Measurements from ENCODE around the gene ANO7. TPM values are rescaled to one million over a fixed set of nuclear protein-coding genes. Genes with fewer than 3 reads are reported as not detected.

The ANO7 gene
- total RNA-seq, 6 donors from 2014 or later = 0.30 to 1.3 (median 1.1) TPM

DNA sequence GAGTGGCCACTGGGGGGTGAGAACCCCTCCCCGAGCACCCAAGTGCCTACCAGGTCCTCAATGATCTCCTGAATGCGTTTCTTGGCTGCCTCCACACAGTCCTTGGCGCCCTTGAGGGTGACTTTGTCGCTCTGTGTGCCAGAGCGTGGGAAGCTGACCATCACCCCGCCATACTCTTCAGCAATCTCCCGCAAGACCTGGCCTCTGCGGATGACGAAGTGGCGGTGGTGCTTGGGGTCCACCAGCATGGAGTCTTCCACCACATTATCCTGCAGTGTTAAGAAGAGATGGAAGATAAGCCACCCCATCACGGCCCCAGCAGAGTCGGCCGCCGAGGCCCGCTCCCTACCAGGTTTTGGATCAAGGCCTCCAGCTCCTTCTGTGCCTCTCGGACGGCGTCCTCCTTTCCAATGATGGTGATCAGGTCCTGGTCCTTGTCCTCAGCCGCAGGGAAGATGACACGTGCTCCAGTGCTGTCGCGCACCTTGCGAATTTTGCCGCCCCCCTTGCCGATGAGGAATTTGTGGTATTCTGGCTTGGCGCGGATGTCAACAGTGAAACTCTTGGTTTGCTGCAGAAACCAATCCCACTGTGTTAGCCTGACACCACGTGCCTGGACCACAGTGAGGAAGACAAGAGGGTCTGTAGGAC, 51.2 kb downstream of the ANO7 start:
- 92 to 95% methylated on average over 27 to 28 of the region's 28 CpGs for WGBS, 2 donors
- TF ChIP-seq EP300 (IDR thresholded peaks at IDR 0.05) = no peak
- TF ChIP-seq, protein P1, sequence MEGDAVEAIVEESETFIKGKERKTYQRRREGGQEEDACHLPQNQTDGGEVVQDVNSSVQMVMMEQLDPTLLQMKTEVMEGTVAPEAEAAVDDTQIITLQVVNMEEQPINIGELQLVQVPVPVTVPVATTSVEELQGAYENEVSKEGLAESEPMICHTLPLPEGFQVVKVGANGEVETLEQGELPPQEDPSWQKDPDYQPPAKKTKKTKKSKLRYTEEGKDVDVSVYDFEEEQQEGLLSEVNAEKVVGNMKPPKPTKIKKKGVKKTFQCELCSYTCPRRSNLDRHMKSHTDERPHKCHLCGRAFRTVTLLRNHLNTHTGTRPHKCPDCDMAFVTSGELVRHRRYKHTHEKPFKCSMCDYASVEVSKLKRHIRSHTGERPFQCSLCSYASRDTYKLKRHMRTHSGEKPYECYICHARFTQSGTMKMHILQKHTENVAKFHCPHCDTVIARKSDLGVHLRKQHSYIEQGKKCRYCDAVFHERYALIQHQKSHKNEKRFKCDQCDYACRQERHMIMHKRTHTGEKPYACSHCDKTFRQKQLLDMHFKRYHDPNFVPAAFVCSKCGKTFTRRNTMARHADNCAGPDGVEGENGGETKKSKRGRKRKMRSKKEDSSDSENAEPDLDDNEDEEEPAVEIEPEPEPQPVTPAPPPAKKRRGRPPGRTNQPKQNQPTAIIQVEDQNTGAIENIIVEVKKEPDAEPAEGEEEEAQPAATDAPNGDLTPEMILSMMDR (IDR thresholded peaks at IDR 0.05) = no peak
- TF ChIP-seq POLR2A (IDR thresholded peaks at IDR 0.05) = no peak
- TF ChIP-seq POLR2AphosphoS5 (IDR thresholded peaks at IDR 0.05) = no peak
- no peaks in the 10 kb centered on the region for H3K27me3 ChIP-seq
- no peaks in the 10 kb centered on the region for H3K4me1 ChIP-seq
- DNase-seq (no peak), ATAC-seq (ENCODE audit: low FRiP score in 2 of 2) (no peak)
- no peak overlapping the region for H3K4me3 ChIP-seq
- H3K36me3 ChIP-seq = peaks cover 67 to 100% (median 99%) of the 10 kb centered on the region in 4 donors
- H3K27ac ChIP-seq = no peak overlapping the region
- H3K9me3 ChIP-seq = no peaks in the 10 kb centered on the region

DNA sequence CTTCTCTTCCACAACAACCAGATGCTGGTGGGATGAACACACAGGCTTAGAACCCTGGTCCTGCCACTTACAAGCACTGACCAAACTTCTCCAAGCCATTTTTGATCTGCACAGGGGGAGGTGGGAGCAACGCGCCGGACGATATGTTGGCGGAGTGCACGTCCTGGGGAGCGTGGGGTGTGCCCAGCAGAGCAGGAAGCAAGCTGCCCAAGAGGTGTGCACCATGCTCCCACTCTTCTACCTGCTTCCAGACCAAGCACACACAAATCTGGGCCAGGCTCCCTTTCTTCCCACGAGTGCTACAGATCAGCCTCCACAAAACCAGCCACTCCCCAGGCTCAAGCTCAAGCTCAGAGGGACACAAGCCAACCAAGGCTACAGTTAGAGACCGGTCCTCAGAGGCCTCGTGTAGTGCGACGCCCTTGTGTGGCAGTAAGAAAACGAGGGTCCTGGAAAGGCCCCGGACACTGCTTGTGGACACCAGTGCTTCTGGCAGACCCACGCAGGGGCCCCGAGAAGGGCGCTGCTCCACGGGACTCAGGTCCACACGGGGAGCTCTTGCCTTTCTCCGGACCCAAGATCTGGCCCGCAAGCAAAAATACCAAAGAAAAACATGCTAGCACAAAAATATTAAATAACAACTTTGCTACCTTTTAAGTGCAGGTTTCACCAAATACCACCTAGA, 52.0 kb downstream of the ANO7 start:
- WGBS, 2 donors = 95% methylated on average over 17 to 21 of the region's 21 CpGs
- Histone ChIP-seq H3K9me3 (no peaks in the 10 kb centered on the region), H3K4me3 (no peak overlapping the region), H3K27me3 (no peaks in the 10 kb centered on the region), H3K36me3 (peaks cover 63 to 100% (median 98%) of the 10 kb centered on the region in 4 donors), H3K4me1 (no peaks in the 10 kb centered on the region), H3K27ac (no peak overlapping the region)
- no peak for TF ChIP-seq EP300 (IDR thresholded peaks at IDR 0.05)
- TF ChIP-seq, protein P1 (IDR thresholded peaks at IDR 0.05) = no peak
- TF ChIP-seq POLR2AphosphoS5 (IDR thresholded peaks at IDR 0.05) = no peak
- no peak for TF ChIP-seq POLR2A (IDR thresholded peaks at IDR 0.05)
- no peak for DNase-seq
- no peak for ATAC-seq (ENCODE audit: low FRiP score in 2 of 2)

DNA sequence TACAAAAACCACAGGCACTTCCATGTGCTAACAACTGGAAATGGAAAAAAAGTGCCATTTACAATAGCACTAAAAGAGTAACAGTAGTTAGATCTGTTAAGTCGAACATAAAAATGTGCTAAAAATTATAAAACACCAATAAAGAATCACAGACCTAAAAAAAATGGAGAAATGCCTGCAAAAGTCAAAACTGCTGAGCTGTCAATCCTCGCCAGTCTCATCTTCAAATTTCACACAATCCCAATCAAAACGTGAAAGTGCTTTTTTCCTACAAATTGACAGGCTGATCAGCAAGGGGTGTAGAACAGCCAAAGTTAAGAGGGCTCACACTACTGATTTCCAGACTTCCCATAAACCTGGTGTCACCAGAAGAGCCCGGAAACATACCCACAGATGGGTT, 53.2 kb downstream of the ANO7 start:
- TF ChIP-seq, protein P1 (IDR thresholded peaks at IDR 0.05) = no peak
- TF ChIP-seq POLR2A (IDR thresholded peaks at IDR 0.05) (no peak), EP300 (IDR thresholded peaks at IDR 0.05) (no peak), POLR2AphosphoS5 (IDR thresholded peaks at IDR 0.05) (no peak)

DNA sequence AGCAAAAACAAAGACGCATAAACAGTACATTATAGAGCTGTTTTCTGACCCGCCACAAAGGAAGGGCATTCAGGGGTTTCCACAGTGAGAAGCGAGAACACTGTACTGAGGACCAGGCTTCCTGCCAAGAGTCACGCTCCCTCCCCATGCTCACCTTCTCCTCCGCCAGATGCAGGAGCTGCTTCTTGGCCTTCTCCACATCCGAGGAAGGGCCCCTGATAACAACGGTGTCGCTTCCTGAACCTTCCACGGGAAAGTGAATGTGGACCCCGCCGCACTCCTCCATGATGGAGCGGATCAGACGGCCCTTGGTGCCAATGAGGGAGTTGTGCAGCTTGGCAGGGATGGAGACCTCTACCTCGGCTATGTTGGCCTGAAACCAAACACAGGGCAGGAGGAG, 53.8 kb downstream of the ANO7 start:
- DNase-seq (no peak), ATAC-seq (ENCODE audit: low FRiP score in 2 of 2) (no peak)
- Histone ChIP-seq H3K4me1 (no peaks in the 10 kb centered on the region), H3K27ac (no peak overlapping the region), H3K27me3 (no peaks in the 10 kb centered on the region), H3K4me3 (no peak overlapping the region), H3K36me3 (peaks cover 71 to 100% (median 97%) of the 10 kb centered on the region in 4 donors), H3K9me3 (no peaks in the 10 kb centered on the region)
- TF ChIP-seq POLR2A (IDR thresholded peaks at IDR 0.05) (no peak), EP300 (IDR thresholded peaks at IDR 0.05) (no peak), POLR2AphosphoS5 (IDR thresholded peaks at IDR 0.05) (no peak)
- TF ChIP-seq, protein P1 (IDR thresholded peaks at IDR 0.05) = no peak
- 88 to 91% methylated on average over 14 of the region's 14 CpGs for WGBS, 2 donors

More for the DNA sequence above, 53.2 kb downstream of the ANO7 start:
- ATAC-seq (ENCODE audit: low FRiP score in 2 of 2) (no peak), DNase-seq (no peak)
- Histone ChIP-seq H3K4me3 (no peak overlapping the region), H3K27ac (no peak overlapping the region), H3K4me1 (no peaks in the 10 kb centered on the region), H3K36me3 (peaks cover 64 to 100% (median 98%) of the 10 kb centered on the region in 4 donors), H3K9me3 (no peaks in the 10 kb centered on the region), H3K27me3 (no peaks in the 10 kb centered on the region)
- WGBS, 2 donors = 86 to 90% methylated on average over 4 of the region's 4 CpGs
